G401.6 (cell line): Measurements from ENCODE around the gene USP8.
"Not testable (repeated sequence)": the region's sequence is repeated elsewhere in the genome, so short reads cannot be mapped to it uniquely, and the experiment has no call there.

Source experiments
- FAIRE-seq: peaks from 2 replicates; lab custom pipeline; 2012; peaks lifted over from hg19 to GRCh38; lab: Jason Lieb, UNC

USP8 gene

DNA sequence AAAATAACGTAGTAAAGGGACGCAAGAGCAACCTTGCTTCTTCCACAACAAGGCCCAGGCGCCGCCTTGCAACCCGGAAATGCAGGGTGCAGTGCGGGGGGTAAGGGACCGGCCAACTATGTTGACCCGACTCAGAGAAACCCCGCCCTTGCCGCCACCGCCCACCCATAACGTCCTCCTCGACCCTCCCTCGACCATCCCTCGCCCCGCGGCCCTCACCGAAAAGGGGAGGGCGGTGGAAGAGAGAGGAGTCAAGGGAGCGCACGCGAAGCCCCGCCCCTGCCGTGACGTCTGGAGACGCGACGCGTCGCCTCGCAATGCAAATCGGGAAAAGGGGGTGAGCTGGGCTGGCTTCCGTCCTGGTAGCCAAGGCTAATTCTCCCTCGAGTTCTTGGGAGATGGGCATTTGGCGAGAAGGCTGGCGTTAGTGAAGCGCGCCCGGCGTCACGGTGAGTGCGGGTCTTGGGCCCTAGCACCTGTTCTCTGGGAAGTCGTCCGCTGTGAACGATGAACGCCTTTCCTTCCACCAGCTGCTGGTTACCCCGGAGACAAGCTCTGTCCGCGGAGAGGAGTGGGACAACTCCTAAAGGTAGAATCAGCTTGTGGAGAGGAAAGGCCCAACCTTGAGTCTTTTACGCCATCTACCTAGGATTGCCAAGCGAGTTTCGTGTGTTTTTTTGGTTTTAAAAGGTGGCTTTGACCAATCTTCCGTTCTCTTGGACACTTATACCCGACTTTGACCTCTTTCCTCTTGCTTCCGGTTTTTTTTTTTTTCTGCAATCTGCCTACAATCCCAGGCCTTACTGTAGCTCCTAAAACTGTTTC is at the start of gene USP8:
TSS of gene USP8 (plus strand) at position 340 of the 825 bp plus-strand sequence. CDS start 14,669 bp downstream, outside the sequence.
- peak; percentile 97 for FAIRE-seq

- no peak for FAIRE-seq
Measured at GRCh38 chr15:50377867-50378751, 46.1 kb upstream of the USP8 start.

DNA sequence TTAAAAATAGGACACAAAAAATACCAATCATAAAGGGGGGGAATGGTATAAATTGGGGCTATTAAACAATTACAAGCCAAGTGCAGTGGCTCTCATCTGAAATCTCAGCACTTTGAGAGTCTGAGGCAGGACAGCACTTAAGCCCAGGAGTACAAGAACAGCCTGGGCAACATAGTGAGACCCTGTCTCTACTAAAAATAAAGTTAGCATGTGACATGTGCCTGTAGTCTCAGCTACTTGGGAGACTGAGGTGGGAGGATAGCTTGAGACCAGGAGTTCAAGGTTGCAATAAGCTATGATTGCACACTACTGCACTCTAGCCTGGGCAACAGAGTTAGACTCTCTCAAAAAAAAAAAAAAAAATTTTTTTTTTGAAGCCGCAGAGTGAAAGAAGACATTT is 45.4 kb upstream of the USP8 start:
- FAIRE-seq, result no peak

DNA sequence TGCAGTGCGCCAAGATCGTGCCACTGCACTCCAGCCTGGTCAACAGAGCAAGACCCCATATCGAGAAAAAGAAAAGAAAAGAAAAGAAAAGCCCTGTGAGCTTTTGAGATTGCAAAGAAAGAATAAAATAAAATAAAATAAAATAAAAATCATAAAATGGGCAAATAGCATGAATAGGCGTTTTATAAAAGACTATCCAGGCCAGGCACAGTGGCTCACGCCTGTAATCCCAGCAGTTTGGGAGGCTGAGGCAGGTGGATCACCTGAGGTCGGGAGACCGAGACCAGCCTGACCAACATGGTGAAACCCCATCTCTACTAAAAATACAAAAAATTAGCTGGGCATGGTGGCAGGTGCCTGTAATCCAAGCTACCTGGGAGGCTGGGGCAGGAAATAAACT is 44.8 kb upstream of the USP8 start:
- FAIRE-seq, result not testable (repeated sequence)

- FAIRE-seq, result no peak
Measured at GRCh38 chr15:50380089-50380488, 44.1 kb upstream of the USP8 start.

DNA sequence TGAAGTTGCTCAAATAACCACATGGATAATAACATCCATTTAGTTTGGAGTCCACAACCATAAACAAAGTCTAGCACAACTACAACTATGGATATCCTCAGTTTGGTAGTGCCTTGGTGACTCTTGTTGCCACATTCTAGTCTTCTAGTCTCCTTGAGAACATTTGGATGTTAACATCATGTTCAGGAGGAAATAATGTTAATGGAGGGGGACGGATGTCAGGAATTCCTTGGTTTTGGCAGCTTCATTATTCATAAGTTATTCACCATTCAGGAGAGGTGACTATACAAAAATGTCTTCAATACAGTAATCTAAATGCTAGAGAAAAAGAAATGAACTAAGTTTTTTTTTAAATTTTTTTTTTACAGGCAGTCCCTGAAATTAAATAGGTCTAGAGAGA is 42.8 kb upstream of the USP8 start:
- no peak for FAIRE-seq

DNA sequence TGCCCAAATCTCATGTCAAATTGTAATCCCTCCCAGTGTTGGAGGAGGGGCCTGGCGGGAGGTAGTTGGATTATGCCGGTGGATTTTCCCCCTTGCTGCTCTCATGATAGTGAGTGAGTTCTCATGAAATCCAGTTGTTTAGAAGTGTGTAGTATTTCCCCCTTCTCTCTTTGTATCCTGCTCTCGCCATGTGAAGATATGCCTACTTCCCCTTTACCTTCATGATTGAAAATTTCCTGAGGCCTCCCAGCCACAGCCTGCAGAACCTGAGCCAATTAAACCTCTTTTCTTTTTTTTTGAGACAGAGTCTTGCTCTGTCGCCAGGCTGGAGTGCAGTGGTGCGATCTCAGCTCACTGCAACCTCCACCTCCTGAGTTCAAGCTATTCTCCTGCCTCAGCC is 41.8 kb upstream of the USP8 start:
- not testable (repeated sequence) for FAIRE-seq

DNA sequence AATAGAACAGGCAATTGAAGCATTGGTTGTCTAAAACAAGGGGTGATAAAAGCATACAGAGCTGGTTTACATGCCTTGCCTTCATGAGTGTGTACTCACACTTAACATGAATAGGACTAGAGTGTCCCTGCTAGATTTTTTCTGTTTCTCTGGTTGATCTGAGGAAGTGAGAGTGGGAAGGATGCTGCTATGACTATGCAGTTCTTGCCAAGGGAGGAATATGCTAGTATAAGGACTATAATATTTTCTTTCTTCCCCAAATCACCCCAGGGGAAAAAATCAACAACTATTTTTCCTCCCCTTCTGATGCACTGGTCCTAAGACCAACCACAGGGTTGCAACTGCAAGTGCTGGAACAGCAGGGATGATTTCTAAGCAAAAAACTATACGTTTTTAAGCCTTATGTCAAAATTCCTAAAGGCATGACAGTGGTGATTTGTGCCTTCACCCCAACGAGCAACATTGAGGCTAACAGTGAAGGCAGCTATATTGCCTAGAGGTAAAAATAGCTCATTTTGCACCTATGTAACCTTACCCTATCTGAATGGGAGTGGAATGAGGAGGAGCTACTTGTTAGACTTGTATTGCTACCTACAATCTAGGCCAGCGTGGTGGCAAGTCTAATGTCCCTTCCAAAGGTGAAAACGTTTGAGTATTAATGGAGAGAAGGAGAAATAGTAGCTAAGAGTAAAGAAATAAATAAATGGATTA is 33.5 kb upstream of the USP8 start:
- FAIRE-seq, result no peak

GRCh38 chr15:50391561-50391960 is 32.6 kb upstream of the USP8 start:
- not testable (repeated sequence) for FAIRE-seq

DNA sequence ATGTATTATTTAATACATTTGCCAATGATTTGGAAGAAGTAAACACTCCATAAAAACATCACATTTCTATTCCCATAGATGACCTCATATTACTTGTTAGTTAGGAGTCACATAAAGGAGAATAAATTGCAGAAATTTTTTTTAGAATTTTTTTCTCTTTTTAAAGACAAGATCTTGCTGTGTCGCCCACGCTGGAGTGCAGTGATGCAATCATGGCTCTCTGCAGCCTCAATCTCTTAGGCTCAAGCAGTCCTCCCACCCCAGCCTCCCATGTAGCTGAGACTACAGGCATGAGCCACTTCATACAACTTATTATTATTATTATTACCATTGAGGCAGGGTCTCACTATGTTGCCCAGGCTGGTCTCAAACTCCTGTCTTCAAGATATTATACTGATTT is 12.3 kb upstream of the USP8 start:
- no peak for FAIRE-seq

- no peak for FAIRE-seq
Measured at GRCh38 chr15:50414624-50415023, 9.6 kb upstream of the USP8 start.

- FAIRE-seq, result no peak
Measured at GRCh38 chr15:50415752-50416404, 8.3 kb upstream of the USP8 start.

DNA sequence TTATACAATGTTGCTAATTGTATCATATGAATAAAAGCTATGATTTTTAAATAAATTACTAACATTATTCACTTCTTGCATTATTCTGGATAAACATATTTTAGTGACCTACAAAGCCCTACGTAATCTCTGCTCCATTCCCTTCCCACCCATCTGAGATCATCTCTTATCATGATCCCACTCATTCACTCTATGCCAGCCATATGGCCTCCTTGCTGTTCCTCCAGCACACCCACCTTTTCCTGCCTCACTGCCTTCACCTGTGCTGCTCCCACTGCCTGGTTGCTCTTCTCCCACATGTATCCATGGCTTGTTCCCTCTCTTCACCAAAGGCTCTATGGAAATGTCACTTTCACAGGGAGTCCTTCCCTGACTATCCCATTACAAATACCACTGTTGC is 7.3 kb upstream of the USP8 start:
- no peak for FAIRE-seq

DNA sequence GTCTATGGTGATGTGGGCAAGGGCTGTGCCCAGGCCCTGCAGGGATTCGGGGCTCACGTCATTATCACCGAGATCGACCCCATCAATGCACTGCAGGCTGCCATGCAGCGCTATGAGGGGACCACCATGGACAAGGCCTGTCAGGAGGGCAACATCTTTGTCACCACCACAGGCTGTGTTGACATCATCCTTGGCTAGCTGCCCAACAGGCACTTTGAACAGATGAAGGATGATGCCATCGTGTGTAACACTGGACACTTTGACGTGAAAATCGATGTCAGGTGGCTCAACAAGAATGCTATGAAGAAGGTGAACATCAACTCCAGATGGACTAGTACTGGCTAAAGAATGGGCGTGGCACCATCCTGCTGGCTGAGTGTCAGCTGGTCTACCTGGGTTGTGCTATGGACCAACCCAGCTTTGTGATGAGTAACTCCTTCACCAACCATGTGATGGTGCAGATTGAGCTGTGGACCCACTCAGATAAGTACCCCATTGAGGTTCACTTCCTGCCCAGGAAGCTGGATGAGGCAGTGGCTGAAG is 6.1 kb upstream of the USP8 start:
- no peak for FAIRE-seq

- no peak for FAIRE-seq
Measured at GRCh38 chr15:50425219-50425618, 1.0 kb downstream of the USP8 start.

- not testable (repeated sequence) for FAIRE-seq
Measured at GRCh38 chr15:50425678-50426246, 1.6 kb downstream of the USP8 start.

- FAIRE-seq, result no peak
Measured at GRCh38 chr15:50426428-50426827, 2.2 kb downstream of the USP8 start.

DNA sequence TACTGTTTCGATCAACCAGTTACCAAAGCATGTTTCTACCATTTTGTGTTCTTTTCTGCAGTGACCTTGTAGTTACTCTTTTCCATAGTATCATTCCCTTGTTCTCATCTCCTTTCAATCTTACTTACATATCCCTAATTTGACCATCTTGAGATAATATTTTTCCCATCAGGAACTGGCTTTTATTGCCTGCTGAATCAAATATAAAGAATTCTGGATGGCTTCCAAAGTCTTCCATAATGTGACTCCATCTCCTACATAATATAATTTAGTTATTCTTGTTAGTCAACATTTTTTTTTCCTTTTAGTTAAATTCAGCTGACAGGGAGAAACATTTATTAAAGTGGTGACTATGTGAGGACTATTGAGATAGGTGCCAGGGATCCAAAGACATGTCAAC is 7.0 kb downstream of the USP8 start:
- no peak for FAIRE-seq

DNA sequence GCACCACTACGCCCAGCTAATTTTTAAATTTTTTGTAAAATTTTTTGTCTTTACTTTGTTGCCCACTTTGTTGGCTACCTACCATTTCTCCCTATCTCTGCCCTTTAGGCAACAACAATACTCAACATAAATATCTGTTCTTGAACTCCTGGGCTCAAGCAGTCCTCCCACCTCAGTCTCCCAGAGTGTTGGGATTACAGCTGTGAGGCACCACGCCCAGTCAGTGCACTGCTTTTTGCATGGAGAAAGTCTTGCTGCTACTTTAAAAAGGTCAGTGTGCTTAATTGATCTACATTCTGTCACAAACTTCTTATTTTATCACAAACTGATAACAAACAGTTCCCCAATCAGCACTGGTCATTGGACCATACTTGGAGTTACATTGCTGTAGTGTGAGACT is 8.0 kb downstream of the USP8 start:
- FAIRE-seq, result no peak

GRCh38 chr15:50435772-50436171 is 11.6 kb downstream of the USP8 start:
- FAIRE-seq, result no peak

- FAIRE-seq, result no peak
Measured at GRCh38 chr15:50438251-50438650, 14.0 kb downstream of the USP8 start.

DNA sequence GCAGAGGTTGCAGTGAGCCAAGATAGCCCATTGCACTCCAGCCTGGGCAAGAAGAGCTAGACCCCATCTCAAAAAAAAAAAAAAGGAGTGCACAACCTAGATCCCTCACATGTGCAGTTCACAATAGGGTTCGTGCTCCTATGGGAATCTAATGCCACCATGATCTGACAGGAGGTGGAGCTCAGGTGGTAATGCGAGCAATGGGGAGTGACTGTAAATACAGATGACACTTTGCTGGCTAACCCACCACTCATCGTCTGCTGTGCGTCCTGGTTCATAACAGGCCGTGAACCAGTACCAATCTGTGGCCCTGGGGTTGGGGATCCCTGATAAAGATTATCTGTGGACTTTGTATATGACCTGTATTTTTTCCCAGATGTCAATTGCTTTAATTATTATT is 16.7 kb downstream of the USP8 start:
- no peak for FAIRE-seq
